LoVo (cell line): ENCODE measurements around the gene NR1H3.

Source experiments
- DNase-seq: peaks from one replicate; pipeline ENCODE4 v3.0.0-alpha.2; 2016; ENCODE audit warnings: low spot score

NR1H3 gene

DNA sequence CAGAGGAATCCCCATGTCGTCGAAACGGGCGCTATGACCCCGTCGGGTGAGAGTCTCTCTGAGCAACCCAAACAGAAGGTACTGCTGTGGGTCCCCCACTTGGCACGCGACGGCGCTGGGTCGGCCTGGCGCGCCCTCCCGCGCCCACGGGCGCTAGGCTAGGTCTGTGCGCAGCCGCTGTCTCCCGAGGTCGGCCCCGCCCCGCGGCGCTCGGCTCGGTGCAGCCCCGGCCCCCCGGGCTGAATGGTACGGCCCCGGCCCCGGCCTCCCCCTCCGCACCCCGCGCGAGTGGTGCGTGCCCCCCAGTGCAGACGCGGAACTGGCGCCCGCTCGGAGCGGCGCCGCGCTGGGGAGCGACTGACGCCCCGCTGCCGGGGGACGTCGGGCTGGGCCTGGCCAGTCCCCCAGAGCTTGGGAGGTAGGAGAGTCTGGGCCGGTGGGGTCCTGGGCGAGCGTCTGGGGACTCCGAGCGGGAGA, 12.1 kb downstream of the NR1H3 start, which contains the start of gene MADD:
Gene MADD (plus strand): TSS at position 305 of the 477 bp plus-strand sequence.
- DNase-seq: peak; percentile 84

DNA sequence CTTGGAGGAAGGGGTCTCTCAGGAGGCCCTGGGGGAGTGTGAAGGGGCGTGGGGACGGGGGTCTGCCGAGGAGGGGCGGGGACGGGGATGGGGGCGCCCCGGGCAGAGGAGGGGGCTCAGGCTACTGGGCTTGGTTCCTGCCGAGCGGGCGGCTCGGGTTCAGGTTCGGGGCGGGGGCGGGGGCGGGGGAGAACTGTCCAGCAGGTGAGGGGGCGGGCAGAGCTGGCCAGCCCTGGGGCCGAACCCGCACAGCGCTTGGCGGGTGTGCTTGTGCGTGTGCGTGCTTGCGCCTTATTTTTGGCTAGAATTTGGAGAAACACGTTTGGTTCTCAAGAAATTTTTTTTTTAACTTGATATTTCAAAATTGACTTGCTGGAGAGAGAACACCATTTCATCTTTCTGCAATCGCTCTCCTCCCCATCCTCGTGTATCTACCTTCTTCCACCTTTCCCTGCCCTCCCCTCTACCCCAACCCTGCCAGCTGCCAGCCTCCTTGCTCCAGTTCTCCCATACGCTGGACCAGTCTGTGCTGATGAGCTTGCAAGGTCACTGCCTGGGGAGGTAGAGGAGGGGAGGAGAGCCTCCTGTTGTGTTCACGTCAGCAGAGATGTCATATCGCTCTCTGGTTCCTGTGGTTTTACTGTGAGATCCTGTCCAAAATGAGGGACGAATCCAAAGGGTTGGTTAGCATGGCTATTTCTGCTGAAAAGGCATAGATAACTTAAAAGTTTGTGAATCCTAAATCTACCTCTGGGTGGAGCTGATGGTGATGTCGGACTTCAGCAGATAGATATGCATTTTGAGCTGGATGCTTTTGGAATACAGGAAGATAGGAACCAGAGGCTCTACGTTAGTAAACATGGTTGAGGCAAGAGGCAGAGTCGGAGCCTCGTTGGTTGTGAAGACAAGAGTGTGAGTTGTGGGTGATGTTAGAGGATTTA, 12.8 kb downstream of the NR1H3 start:
- DNase-seq: peak; percentile 11

DNA sequence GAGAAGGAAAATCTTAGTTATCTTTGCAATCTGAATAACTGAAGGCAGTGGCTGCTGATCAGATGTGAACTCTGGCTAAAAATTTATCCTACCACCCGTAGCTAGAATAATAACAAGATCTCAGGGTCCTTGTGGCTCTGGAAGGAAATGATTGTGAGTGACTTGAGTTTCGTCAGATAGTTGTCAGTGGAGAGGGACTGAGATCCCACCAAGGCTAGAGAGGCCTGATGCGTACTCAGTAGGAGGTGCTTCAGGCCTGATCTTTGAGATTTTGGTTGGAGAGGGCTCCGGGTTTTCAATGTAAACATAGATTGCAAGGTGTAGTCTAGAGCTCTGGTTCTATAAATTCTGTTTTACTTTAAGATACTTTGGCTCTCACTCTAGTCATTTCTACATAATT, 13.5 kb downstream of the NR1H3 start:
- no peak for DNase-seq

DNA sequence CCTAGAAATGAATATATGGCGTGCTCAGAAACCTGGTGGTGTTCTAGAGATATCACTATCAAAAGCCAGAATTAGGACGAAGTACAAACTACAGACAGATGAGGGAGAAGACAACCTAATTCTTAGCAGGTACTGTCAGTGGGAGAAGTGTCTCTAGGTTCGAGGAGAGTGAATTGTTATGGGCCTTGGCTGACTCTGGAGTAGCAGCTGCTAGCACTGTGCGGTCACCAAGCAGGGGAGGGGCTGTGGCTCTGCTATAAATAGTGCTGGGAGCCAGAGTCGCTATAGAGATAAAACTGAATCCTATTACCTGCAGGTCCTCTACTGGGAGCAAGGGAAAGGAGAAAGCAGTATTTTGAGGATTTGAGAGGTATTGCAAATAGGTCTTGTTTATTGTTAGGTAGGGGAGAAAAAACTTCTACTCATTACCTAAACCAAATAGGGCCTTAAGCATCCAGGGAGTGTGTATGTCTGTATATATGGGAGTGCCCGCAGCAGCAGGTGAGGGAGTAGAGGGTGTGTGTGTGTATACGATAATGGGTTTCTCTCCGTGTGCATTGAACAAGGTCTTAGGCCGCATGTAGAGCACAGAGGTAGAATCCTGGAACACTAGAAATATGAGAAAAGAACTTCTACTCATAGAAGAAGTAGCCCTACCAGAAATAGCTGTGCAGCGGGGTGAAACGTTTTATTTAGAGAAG, 14.3 kb downstream of the NR1H3 start:
- DNase-seq: no peak

DNA sequence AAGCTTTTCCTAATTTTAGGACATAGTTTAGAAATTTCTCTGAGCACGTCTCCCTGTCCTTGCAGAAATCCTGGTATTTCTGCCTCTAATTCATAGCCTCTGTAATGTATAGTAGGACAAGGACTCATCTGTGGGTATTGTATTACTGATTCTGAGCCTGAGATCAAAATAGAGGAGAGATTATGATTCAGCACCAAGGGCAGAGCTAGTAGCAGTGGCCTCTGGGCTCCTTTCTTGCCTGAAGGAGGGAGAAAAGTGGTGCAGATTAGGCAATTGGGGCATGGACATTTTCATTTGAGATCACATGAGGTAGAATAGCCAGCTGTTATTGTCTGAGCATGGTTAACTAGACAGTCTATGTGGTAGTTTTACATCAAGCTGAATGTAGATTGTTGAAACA, 14.9 kb downstream of the NR1H3 start:
- no peak for DNase-seq

DNA sequence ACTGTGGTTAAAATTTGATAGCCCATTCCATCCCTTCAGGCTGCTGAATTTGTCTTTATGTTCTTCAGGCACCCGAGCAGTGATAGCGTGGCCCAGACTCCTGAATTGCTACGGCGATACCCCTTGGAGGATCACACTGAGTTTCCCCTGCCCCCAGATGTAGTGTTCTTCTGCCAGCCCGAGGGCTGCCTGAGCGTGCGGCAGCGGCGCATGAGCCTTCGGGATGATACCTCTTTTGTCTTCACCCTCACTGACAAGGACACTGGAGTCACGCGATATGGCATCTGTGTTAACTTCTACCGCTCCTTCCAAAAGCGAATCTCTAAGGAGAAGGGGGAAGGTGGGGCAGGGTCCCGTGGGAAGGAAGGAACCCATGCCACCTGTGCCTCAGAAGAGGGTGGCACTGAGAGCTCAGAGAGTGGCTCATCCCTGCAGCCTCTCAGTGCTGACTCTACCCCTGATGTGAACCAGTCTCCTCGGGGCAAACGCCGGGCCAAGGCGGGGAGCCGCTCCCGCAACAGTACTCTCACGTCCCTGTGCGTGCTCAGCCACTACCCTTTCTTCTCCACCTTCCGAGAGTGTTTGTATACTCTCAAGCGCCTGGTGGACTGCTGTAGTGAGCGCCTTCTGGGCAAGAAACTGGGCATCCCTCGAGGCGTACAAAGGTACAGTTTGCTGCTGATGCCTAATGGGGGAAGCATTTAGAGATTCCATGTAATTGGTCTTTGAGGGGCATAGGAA, 16.9 kb downstream of the NR1H3 start:
- no peak for DNase-seq

DNA sequence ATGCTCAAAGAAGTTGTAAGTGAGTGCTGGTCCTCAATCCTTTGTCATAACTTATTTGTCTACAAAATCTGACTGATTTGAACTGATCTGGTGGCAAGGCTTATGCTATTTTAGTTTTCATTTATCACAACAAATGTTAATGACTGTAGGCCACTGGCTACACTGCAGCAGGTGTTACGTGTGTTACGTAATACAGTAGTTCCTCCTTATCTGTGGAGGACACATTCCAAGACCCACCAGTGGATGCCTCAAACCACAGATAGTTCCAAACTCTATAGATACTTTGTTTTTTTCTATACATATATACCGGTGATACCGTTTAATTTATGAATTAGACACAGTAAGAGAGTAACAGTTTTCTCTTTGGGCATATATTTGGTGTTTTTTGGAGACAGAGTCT, 19.1 kb downstream of the NR1H3 start:
- DNase-seq: no peak

DNA sequence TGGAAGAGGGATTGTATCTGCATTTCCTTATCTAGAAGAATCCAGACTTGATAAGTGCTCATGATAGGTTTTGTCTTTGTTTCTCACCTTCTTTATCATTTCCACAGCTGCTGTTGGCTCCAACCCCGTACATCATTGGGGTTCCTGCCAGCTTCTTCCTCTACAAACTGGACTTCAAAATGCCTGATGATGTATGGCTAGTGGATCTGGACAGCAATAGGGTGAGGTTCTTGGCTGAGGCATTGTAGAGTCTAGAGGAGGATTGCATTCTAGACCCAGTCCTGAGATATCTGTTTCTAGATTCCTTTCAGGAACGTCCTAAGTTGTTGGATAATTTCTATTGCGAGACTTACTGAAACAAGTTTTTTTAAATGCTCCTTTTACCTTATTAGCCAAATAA, 20.3 kb downstream of the NR1H3 start:
- no peak for DNase-seq

DNA sequence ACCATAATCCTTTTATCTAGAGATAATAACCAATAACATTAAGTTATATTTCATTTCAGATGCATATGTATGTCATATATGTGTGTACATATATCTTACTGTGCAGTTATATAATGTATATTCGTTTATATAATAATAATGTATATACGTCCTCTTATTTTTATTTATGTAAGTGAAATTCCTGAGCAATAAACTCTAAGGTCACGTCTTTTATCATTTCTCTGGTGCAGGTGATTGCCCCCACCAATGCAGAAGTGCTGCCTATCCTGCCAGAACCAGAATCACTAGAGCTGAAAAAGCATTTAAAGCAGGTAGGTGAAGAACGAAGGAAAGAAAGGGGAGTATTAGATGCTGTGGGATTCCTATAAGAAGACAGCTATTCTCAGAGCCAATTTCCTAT, 21.0 kb downstream of the NR1H3 start:
- DNase-seq: no peak

DNA sequence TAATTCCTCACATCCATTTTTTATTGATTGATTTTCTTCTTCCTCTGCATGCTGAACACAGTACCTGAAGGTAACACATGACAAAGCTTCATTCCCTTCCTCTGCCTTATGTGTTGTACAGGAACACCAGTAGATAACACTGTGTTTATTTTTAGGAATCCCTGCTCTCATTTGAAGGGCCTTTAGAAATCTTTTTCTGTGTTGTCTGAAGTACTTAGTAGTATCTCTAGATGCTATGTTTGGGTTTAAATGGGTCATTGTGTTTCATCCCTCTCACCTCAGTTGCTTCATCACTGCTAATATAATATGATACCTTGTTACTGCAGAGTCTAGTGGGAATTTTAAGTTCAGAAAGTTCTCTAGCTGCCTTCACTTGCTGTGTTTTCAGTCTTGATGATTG, 22.3 kb downstream of the NR1H3 start:
- no peak for DNase-seq

DNA sequence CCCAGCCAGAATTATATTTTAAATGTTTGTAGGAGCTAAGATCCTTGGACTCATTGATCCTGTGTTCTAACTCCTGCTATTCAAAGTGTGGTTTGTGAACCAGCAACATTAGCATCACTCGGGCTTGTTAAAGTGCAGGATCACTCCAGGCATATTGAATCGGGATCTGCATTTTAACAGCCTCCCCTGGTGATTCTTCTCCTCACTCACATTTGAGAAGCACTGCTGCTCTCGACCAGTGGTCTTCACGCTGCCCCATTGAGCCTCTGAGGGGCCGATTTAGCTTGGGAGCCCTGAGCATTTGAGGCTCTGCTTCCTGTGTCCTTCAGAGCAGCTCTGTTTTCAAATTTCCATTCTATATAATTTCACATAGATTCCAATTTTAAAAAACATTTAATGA, 23.1 kb downstream of the NR1H3 start:
- DNase-seq: no peak

DNA sequence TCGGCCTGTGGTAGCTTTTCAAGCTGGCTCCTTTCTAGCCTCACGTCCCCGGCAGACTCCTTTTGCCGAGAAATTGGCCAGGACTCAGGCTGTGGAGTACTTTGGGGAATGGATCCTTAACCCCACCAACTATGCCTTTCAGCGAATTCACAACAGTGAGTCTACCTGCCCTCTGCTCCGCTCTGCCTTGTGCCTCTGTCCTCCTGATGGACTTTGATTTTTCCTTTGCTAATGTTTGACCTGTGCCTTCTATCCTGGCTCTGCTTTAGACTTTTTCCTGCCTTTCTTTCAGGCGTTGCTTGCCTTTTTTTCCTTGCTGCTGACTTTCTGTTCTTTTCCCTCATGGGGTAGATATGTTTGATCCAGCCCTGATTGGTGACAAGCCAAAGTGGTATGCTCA, 24.7 kb downstream of the NR1H3 start:
- DNase-seq: no peak

DNA sequence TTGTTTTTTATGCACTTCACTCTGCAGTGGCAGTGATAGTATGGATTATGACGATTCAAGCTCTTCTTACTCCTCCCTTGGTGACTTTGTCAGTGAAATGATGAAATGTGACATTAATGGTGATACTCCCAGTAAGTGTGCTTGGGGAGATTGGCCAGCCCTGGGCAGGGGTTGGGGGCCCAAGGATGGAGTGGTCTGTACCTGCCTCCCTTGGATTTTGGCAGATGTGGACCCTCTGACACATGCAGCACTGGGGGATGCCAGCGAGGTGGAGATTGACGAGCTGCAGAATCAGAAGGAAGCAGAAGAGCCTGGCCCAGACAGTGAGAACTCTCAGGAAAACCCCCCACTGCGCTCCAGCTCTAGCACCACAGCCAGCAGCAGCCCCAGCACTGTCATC, 26.4 kb downstream of the NR1H3 start:
- no peak for DNase-seq

DNA sequence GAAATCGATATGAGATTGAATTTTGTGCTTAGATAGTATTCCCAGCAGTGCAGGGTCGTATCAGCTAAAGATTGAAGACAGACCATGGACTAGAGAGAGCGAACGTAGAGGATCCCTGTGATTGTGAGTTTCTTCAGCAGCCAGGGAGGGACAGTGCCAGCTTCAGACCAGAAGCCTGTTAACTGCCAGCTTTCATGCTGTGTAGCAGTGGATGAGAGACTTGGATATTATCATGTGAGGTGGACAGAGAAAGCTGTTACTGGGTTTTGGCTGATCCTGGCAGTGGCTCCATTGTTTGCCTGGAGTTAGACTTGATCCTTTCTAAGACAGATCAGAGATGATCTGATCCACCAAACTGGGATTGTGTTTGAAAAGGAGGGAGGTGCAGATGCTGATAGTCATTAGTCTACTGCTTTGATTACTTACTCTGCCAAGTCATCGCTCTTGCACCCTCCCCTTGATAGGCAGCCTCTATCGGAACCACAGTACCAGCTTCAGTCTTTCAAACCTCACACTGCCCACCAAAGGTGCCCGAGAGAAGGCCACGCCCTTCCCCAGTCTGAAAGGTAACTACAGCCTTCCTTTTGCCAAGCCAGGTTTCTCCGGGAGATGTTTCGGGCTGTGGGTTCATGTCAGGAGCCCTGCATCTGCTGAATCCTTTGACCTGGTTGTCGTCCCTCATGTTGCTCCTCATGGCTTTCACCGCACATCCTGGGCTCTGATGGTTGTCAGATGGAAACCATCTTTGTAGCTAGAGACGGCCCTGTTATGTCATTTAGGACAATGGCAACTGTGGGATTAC, 28.4 kb downstream of the NR1H3 start:
- no peak for DNase-seq

DNA sequence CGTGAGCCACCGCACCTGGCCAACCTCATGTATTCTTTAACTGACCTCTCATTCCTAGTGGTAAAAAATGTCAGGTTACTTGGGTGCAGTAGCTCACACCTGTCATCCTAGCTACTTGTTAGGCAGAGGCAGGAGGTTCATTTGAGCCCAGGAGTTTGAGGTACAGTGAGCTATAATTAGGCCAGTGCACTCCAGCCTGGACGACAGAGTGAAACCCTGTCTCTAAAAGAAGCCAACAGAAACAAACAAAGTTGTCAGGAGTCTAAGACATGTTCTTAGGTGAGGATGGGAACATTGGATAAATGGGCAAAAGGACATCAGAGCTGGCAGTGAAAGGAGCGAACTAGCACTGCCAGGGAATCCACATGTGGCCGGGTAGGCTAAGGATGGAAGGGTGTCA, 30.3 kb downstream of the NR1H3 start:
- DNase-seq: no peak

DNA sequence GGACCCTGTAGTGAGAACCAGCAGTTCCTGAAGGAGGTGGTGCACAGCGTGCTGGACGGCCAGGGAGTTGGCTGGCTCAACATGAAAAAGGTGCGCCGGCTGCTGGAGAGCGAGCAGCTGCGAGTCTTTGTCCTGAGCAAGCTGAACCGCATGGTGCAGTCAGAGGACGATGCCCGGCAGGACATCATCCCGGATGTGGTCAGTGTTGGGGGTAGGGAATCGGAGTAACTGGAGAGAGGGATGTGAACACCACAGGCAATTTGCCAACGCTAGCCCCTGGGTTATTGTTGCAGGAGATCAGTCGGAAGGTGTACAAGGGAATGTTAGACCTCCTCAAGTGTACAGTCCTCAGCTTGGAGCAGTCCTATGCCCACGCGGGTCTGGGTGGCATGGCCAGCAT, 32.1 kb downstream of the NR1H3 start:
- no peak for DNase-seq

DNA sequence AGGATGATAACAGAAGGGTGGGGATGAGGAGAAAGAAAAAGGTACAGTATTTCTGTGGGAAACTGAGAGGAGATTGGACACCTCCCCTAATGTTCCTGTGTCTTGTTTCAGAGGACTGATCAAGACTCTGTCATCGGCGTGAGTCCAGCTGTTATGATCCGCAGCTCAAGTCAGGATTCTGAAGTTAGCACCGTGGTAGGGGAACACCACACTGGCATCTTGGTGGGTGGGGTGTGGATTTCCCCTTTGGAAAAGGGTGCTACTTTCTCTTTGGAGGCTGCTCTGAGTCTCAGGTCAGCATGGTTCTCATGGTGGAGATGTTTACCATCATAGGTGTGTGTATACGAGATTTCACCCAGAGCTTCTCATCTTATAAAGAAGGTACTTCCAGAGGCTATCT, 37.6 kb downstream of the NR1H3 start:
- no peak for DNase-seq

DNA sequence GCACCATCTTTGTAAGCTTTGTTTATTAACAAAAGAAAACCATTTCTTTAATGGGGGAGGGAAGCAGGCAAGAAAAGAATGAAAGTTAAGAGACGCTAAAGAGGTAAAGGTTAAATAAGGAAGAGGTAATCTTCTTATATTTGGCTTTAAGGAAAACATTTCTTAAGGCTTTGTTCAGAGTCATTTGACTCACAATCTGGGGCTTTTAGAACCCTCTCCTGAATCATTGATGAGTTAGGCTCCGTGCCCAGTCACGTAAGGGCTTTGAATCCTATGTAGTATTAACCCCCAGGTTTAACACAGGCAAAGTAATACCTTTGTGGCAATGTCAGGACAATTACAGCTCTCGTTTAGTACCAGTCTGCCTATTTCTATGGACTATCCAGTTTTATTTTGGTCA, 38.2 kb downstream of the NR1H3 start:
- DNase-seq: no peak

DNA sequence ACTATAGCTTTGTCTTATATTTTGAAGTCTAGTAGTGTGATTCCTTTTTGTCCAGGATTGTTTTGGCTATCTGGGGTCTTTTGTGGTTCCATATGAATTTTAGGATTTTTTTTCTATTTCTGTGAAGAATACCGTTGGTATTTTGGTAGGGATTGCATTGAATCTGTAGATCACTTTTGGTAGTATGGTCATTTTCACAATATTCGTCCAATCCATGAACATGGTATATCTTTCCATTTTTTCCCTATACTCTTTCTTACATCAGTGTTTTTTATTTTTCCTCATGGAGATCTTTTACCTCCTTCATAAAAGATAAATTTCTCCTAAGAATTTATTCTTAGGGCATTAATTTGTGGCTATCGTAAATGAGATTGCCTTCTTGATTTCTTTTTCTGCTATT, 41.3 kb downstream of the NR1H3 start:
- no peak for DNase-seq

DNA sequence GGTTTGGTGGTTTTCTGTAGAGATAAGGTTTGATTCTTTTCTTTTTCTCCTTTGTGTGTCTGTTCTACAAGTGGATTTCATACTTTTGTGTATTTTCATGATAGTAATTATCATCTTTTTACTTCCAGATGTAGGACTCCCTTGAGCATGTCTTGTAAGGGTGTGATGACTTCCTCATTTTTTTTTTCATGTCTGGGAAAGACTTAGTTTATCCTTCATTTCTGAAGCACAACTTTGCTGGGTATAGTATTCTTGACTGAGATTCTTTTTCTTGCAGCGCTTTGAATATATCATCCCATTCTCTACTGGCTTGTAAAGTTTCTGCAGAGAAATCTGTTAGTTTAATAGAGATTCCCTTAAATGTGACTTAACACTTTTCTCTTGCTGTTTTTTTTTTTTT, 45.1 kb downstream of the NR1H3 start:
- DNase-seq: no peak

DNA sequence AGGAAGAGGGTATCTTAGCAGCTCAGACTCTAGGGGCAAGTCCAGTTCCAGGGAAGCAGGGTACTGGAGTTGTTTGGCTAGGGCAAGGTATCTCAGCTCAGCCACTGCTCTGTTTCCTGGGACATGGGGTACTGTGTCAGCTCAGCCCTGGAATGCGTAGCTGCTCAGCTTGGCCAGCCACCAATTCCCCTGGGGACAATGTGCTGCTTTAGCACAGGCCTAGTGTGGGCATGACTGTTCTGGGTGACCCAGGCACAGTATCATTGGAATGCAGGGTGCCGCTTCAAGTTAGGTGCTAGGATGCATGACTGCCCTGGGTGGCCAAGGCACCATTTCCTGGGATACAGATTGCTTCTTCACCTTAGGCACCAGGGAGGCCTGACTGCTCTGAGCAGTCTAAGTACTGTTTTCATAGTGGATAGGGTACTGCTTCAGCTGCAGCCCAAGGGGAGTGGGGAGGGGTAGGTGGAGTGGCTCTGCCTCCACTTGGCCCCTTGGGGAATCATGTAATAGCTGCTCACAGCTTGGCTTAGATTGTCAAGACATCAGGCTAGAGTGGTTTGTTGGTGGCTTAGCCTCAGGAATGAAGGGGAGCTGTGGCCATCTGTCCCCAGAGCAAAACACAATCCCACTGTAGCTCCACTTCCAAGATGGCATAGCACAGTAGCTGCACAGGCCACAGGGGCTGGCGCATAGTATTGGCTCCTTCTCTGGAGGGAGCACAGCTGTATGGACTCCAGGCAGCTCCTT, 48.1 kb downstream of the NR1H3 start:
- no peak for DNase-seq
